GM23248 (cell line): ENCODE results near the gene POLN. TPM values are rescaled to one million over a fixed set of nuclear protein-coding genes. Genes with fewer than 3 reads are reported as not detected.

Experiments
- DNase-seq: peaks from one replicate; pipeline ENCODE4 v3.0.0-alpha.2; 2015
- H2AFZ ChIP-seq: fragments of 200-600 bp; sonication (generic); 2 replicates; pipeline ENCODE4 v1.6.1; 2016; ENCODE audit warnings: antibody characterized with exemption
- H3F3A ChIP-seq: fragments of 200-600 bp; sonication (generic); 2 replicates; pipeline ENCODE4 v1.6.1; 2016; ENCODE audit warnings: mild to moderate bottlenecking, antibody characterized with exemption, mixed run types; ENCODE audit not compliant: insufficient read depth
- H3K27ac ChIP-seq: fragments of 200-600 bp; sonication (generic); 2 replicates; pipeline ENCODE4 v1.5.1; 2016; ENCODE audit warnings: mild to moderate bottlenecking
- H3K27me3 ChIP-seq: fragments of 200-600 bp; sonication (generic); replicated peaks from 2 replicates; pipeline ENCODE4 v1.6.1; 2016; ENCODE audit warnings: mild to moderate bottlenecking; ENCODE audit not compliant: insufficient read depth
- H3K36me3 ChIP-seq: fragments of 200-600 bp; sonication (generic); 2 replicates; pipeline ENCODE4 v1.6.1; 2016; ENCODE audit warnings: low read depth, mild to moderate bottlenecking
- H3K4me1 ChIP-seq: fragments of 200-600 bp; sonication (generic); 2 replicates; pipeline ENCODE4 v1.6.1; 2016; ENCODE audit warnings: mild to moderate bottlenecking; ENCODE audit not compliant: insufficient read depth
- H3K4me2 ChIP-seq: fragments of 200-600 bp; sonication (generic); one replicate; pipeline ENCODE4 v1.6.1; 2016; ENCODE audit warnings: mild to moderate bottlenecking; ENCODE audit not compliant: unreplicated experiment
- H3K4me3 ChIP-seq: fragments of 200-600 bp; sonication (generic); 2 replicates; pipeline ENCODE4 v1.5.1; 2016; ENCODE audit warnings: mild to moderate bottlenecking
- H3K79me2 ChIP-seq: fragments of 200-600 bp; sonication (generic); 2 replicates; pipeline ENCODE4 v1.6.1; 2016; ENCODE audit warnings: mild to moderate bottlenecking; ENCODE audit not compliant: insufficient read depth
- H3K9ac ChIP-seq: fragments of 200-600 bp; sonication (generic); 2 replicates; pipeline ENCODE4 v1.6.1; 2016; ENCODE audit warnings: mild to moderate bottlenecking
- H3K9me2 ChIP-seq: fragments of 200-600 bp; sonication (generic); 2 replicates; pipeline ENCODE4 v1.6.1; 2016; ENCODE audit warnings: mixed run types, mild to moderate bottlenecking, moderate library complexity; ENCODE audit not compliant: insufficient read depth
- H3K9me3 ChIP-seq: fragments of 200-600 bp; sonication (generic); one replicate; pipeline ENCODE4 v1.6.1; 2017; ENCODE audit warnings: low read depth
- H4K20me1 ChIP-seq: fragments of 200-600 bp; sonication (generic); 2 replicates; pipeline ENCODE4 v1.6.0; 2016; ENCODE audit not compliant: insufficient read depth
- EZH2 ChIP-seq: fragments of 200-600 bp; sonication (generic); IDR thresholded peaks from 2 replicates; pipeline ENCODE4 v1.6.1; 2018; ENCODE audit warnings: antibody characterized with exemption, mild to moderate bottlenecking; ENCODE audit not compliant: insufficient read depth, poor library complexity, severe bottlenecking
- EZH2phosphoT487 ChIP-seq: fragments of 200-600 bp; sonication (generic); IDR thresholded peaks from 2 replicates; pipeline ENCODE4 v1.6.1; 2018; ENCODE audit warnings: antibody characterized with exemption, moderate library complexity, mild to moderate bottlenecking, low read depth; ENCODE audit not compliant: insufficient read depth
- WGBS, 2 experiments: methylation state at CpG; one replicate each; pipeline ENCODE4 v1.1.6; 2015 to 2017; ENCODE audit warnings: low lambda C conversion rate in 2 of 2, low coverage in 1 of 2; ENCODE audit errors: missing lambda C conversion rate in 2 of 2; 5-methylcytosine and 5-hydroxymethylcytosine counted together
- in situ Hi-C: fragments of 300-500 bp; cut with MboI; formaldehyde crosslinking; loops from 2 replicates; pipeline ENCODE4 v1.15.0; 2020
- polyA plus RNA-seq: library from polyadenylated mRNA; unstranded; fragments of >200 nt; fragmentation: Nextera tagmentation; extraction: Ambion mirVana; gene quantifications from 2 replicates; pipeline ENCODE4 v1.2.1, GENCODE V29; 2016
- total RNA-seq: library from RNA; depleted of rRNA; stranded (reverse); fragments of >200 nt; shearing (Covaris generic); gene quantifications from 2 replicates; pipeline ENCODE4 v1.2.3, GENCODE V29; 2014

Gene POLN
- total and polyA plus RNA-seq, 2 experiments from 2014 or later = 1.6 to 3.9 TPM

- H2AFZ ChIP-seq = no peak overlapping the region
- no peaks in the 10 kb centered on the region for H3K9me3 ChIP-seq
- in situ Hi-C loops = no loop called here
- H3K9me2 ChIP-seq = no peaks in the 10 kb centered on the region
- no peak overlapping the region for H3K9ac ChIP-seq
- no peaks in the 10 kb centered on the region for H3K79me2 ChIP-seq
- H3K4me2 ChIP-seq = no peak overlapping the region
- no peak for DNase-seq
- H4K20me1 ChIP-seq = no peaks in the 10 kb centered on the region
- H3K4me3 ChIP-seq = no peak overlapping the region
- no peaks in the 10 kb centered on the region for H3K36me3 ChIP-seq
- TF ChIP-seq EZH2 (no peak), EZH2phosphoT487 (no peak)
- 75 to 76% methylated on average over 17 of the region's 17 CpGs for WGBS, 2 experiments
- no peaks in the 10 kb centered on the region for H3K27me3 ChIP-seq
- H3K27ac ChIP-seq = no peak overlapping the region
- H3F3A ChIP-seq = no peaks in the 10 kb centered on the region
- H3K4me1 ChIP-seq = no peaks in the 10 kb centered on the region
Observed at GRCh38 chr4:2077537-2078460, 164.1 kb downstream of the POLN start.

- H3K4me3 ChIP-seq = no peak overlapping the region
- H4K20me1 ChIP-seq = no peaks in the 10 kb centered on the region
- no peak overlapping the region for H3K27ac ChIP-seq
- no peak overlapping the region for H2AFZ ChIP-seq
- in situ Hi-C loops = no loop called here
- no peak overlapping the region for H3K4me2 ChIP-seq
- no peaks in the 10 kb centered on the region for H3K9me2 ChIP-seq
- H3F3A ChIP-seq = no peaks in the 10 kb centered on the region
- no peaks in the 10 kb centered on the region for H3K79me2 ChIP-seq
- no peaks in the 10 kb centered on the region for H3K4me1 ChIP-seq
- 76 to 79% methylated on average over 9 of the region's 9 CpGs for WGBS, 2 experiments
- no peak overlapping the region for H3K9ac ChIP-seq
- TF ChIP-seq EZH2phosphoT487 (no peak), EZH2 (no peak)
- H3K27me3 ChIP-seq = no peaks in the 10 kb centered on the region
- no peaks in the 10 kb centered on the region for H3K9me3 ChIP-seq
- H3K36me3 ChIP-seq = no peaks in the 10 kb centered on the region
- no peak for DNase-seq
Observed at GRCh38 chr4:2076908-2077536, 164.9 kb downstream of the POLN start.

GRCh38 chr4:2075987-2076907, 165.7 kb downstream of the POLN start:
- in situ Hi-C loops = no loop called here
- Histone ChIP-seq H3K9me3 (no peaks in the 10 kb centered on the region), H3K4me3 (no peak overlapping the region), H3K27ac (no peak overlapping the region), H3K9ac (no peak overlapping the region), H3K4me2 (no peak overlapping the region), H3F3A (no peaks in the 10 kb centered on the region), H3K9me2 (no peaks in the 10 kb centered on the region), H2AFZ (no peak overlapping the region), H3K79me2 (no peaks in the 10 kb centered on the region), H3K36me3 (no peaks in the 10 kb centered on the region), H3K27me3 (no peaks in the 10 kb centered on the region), H3K4me1 (no peaks in the 10 kb centered on the region), H4K20me1 (no peaks in the 10 kb centered on the region)
- WGBS, 2 experiments = 96% methylated on average over 29 to 31 of the region's 31 CpGs
- DNase-seq = no peak
- TF ChIP-seq EZH2 (no peak), EZH2phosphoT487 (no peak)
